AML-193 (cell line): Measurements from ENCODE around the gene ETFDH.
"Not testable (repeated sequence)": the region's sequence is repeated elsewhere in the genome, so short reads cannot be mapped to it uniquely, and the experiment has no call there.

Experiments
- DNase-seq, 2 experiments: peaks; one replicate each; lab custom pipeline; 2025; lab: John Stamatoyannopoulos, UW

The ETFDH gene

GRCh38 chr4:158754385-158755180, 82.5 kb downstream of the ETFDH start:
- no peak for DNase-seq

GRCh38 chr4:158755819-158756218, 83.7 kb downstream of the ETFDH start:
- not testable (repeated sequence) for DNase-seq

- DNase-seq, result no peak
Measured at GRCh38 chr4:158756588-158756987, 84.5 kb downstream of the ETFDH start.

- no peak for DNase-seq
Measured at GRCh38 chr4:158758142-158758541, 86.0 kb downstream of the ETFDH start.

- DNase-seq, result no peak
Measured at GRCh38 chr4:158758703-158759102, 86.6 kb downstream of the ETFDH start.
